BE2C (cell line): ENCODE data around the gene F12.
"Not testable (repeated sequence)": the region's sequence is repeated elsewhere in the genome, so short reads cannot be mapped to it uniquely, and the experiment has no call there.

Experiments
- DNase-seq: peaks from one replicate; pipeline ENCODE4 v3.0.0-alpha.2; 2020
- H3K27me3 ChIP-seq: fragments of 250-450 bp; sonication (Bioruptor Pico); 2 replicates; pipeline ENCODE4 v1.5.1; 2020; ENCODE audit warnings: mild to moderate bottlenecking
- H3K36me3 ChIP-seq: fragments of 250-450 bp; sonication (Bioruptor Pico); 2 replicates; pipeline ENCODE4 v1.5.1; 2020; ENCODE audit warnings: mild to moderate bottlenecking
- H3K4me1 ChIP-seq: fragments of 250-450 bp; sonication (Bioruptor Pico); 2 replicates; pipeline ENCODE4 v1.5.1; 2020
- H3K4me3 ChIP-seq: 2 replicates; pipeline ENCODE4 v1.5.1; 2011; ENCODE audit warnings: low read depth, low read length
- H3K9me3 ChIP-seq: fragments of 250-450 bp; sonication (Bioruptor Pico); 2 replicates; pipeline ENCODE4 v1.5.1; 2020
- CTCF ChIP-seq: IDR thresholded peaks from 2 replicates; pipeline ENCODE4 v1.5.1; 2012; ENCODE audit warnings: mild to moderate bottlenecking, low read depth, low read length

The F12 gene

DNA sequence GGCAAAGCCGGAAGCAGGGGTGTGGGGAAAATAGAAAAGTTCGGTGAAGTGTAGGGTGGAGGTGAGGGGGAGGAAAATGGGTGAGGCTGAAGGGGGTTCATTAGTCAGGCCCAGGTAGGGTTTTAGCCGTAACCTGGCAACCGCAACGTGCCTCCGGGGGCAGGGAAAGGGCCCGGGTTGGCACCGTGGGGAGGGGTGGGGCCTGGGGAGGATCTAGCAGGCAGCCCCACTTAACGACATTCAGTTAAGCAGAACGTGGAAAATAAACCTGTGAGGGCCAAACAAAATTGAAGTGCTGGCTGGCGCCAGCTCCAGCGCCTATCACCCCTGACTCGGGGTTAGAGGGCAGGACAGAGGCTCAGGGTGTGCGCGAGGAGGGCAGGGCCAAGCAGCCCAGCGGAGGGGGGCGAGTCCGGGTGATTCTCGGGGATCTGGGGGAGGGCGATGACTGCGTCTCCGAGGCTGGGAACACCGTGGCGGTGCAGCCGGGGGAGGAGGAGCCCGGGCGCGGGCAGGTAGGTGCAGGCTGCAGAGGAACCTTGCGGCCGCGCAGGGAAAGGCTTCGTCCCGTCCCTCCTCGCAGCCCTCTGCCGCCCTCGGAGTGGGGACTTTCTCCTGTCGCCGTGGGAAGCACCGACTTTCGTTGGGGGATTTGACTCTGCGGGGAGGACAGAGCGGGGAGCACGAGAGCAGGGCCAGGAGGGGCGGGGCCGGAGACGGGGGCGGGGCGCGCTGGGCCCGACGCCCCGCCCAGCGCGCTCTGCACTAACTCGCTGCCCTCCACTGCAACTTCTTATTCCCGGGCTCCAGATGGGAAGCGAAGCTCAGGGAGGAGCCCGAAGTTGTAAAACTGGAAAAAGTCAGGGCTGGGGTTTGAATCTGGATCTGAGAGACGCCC lies 46.5 kb downstream of the F12 start:
- peak overlapping the region; percentile 52 for H3K4me3 ChIP-seq
- H3K9me3 ChIP-seq = no peaks in the 10 kb centered on the region
- no peak for TF ChIP-seq CTCF
- H3K4me1 ChIP-seq = peaks cover 7% of the 10 kb centered on the region
- H3K27me3 ChIP-seq = no peaks in the 10 kb centered on the region
- DNase-seq = peak; percentile 67
- no peaks in the 10 kb centered on the region for H3K36me3 ChIP-seq

- Histone ChIP-seq H3K4me1 (peaks cover 7% of the 10 kb centered on the region), H3K27me3 (no peaks in the 10 kb centered on the region), H3K4me3 (no peak overlapping the region), H3K9me3 (no peaks in the 10 kb centered on the region), H3K36me3 (no peaks in the 10 kb centered on the region)
- DNase-seq = no peak
- TF ChIP-seq CTCF = no peak
Observed at GRCh38 chr5:177362292-177362609, 47.1 kb downstream of the F12 start.

DNA sequence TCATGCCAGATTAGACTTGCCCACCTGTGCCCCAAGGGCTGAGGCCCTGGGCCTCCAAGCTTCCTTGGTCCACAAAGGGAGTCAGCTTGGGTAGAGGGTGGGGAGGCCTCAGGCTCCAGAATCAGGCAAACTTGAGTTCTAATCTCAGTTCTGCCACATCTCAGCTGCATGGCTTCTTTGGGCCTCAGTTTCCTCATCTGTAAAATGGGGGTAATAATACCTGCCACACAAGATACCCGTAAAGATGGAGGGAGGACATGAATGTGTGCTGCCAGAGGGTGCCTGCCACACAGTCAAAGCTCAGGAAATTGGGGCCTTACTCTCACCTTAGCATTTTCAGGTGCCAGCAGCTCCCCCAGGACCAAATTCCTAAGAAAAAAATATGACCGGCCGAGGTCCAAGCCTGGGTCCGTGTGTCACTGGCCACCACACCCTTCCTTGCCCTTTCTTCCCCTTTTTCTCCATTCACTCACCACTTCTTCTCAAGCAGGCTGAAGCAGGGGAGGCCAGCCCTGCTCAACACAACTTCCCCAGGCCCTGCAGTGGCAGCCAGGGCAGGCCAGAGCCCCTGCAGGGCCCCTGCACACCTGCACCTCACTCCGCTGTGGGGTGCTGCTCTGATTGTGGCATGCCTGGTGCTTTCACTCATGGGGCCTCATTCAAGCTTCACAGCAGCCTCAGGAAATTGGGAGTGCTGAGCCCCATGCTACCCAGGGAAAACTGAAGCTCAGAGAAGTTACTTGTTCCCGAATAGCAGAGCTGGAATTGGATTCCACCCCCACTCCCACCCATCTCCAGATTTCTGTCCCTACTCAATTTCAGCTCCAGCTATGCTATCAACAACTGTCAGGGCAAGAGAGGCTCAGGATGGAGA lies 47.7 kb downstream of the F12 start:
- Histone ChIP-seq H3K9me3 (no peaks in the 10 kb centered on the region), H3K4me3 (no peak overlapping the region), H3K4me1 (peaks cover 7% of the 10 kb centered on the region), H3K36me3 (no peaks in the 10 kb centered on the region), H3K27me3 (no peaks in the 10 kb centered on the region)
- DNase-seq = no peak
- TF ChIP-seq CTCF = no peak

DNA sequence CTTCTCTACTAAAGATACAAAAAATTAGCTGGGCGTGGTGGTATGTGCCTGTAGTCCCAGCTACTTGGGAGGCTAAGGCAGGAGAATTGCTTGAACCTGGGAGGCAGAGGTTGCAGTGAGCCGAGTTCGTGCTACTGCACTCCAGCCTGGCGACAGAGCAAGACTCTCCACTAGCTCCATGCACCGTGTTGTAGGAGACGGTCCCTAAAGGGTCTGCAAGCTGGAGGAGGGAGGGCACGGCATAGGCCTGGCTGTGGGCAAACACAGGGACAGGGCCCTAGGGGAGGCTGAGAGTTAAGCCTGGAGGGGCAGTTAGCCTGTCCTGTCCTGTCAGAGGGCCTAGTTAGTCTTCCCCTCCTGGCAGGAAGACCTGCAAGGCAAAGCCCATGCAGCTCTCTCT lies 48.6 kb downstream of the F12 start:
- not testable (repeated sequence) for H3K9me3 ChIP-seq, H3K4me3 ChIP-seq, H3K27me3 ChIP-seq, H3K36me3 ChIP-seq, DNase-seq, H3K4me1 ChIP-seq

DNA sequence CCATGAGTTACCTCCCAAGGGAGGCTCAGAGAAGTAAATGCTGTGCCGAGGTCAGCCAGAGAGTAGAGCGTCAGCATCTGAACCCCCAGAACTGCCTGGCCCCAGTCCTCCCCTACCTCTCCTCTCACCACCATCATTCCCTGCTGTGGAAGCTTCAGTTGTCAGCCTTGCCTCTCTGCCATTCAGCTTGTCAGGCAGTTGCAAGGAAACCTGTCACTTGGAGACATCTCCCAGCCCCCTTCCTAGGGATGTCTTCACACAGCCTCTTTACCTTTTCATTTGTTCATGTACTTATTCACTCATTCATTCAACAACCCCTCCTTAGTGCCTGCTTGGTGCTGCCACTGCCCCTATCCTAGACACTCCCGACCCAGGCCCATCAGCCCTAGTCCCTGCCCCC lies 49.5 kb downstream of the F12 start:
- H3K4me1 ChIP-seq = no peaks in the 10 kb centered on the region; the same call in 1 of the 2 replicates

More for the DNA sequence above, 49.5 kb downstream of the F12 start:
- Histone ChIP-seq H3K36me3 (no peaks in the 10 kb centered on the region), H3K4me3 (no peak overlapping the region), H3K9me3 (no peaks in the 10 kb centered on the region; the same call in 1 of the 2 replicates), H3K27me3 (no peaks in the 10 kb centered on the region)
- TF ChIP-seq CTCF = no peak
- DNase-seq = no peak
